Astrocyte (in vitro differentiated cells and primary cell): ENCODE data around the gene FOXP2.

Experiments
- EZH2 ChIP-seq: IDR thresholded peaks from 2 replicates; pipeline ENCODE4 v1.6.1; 2012; ENCODE audit warnings: mild to moderate bottlenecking, low read length, inconsistent platforms; ENCODE audit not compliant: insufficient read depth
- TF ChIP-seq, protein P1 (sequence below): IDR thresholded peaks from 2 replicates; pipeline ENCODE4 v1.5.1; 2011; ENCODE audit warnings: low read depth, mild to moderate bottlenecking, inconsistent platforms, low read length, moderate library complexity; ENCODE audit not compliant: insufficient read depth

DNA sequence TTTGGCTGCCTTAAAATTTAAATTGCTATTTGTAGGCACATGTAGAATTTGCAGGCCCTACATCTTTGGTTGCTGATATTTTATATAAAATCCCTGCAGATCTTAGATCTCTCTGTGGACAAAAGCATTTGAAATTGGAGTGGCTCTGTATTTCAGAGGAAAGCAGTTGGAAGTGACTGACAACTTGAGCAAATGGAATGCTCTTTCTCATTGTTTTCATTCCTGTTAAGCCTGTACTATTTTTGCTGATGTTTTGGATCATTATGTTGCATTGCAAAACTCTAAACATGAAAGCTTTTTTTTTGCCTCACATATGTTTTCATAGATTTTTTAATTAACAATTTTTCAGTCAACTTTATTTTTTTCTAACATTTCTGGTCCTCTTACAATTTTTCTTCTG, 256.1 kb downstream of the FOXP2 start:
- TF ChIP-seq, protein P1, sequence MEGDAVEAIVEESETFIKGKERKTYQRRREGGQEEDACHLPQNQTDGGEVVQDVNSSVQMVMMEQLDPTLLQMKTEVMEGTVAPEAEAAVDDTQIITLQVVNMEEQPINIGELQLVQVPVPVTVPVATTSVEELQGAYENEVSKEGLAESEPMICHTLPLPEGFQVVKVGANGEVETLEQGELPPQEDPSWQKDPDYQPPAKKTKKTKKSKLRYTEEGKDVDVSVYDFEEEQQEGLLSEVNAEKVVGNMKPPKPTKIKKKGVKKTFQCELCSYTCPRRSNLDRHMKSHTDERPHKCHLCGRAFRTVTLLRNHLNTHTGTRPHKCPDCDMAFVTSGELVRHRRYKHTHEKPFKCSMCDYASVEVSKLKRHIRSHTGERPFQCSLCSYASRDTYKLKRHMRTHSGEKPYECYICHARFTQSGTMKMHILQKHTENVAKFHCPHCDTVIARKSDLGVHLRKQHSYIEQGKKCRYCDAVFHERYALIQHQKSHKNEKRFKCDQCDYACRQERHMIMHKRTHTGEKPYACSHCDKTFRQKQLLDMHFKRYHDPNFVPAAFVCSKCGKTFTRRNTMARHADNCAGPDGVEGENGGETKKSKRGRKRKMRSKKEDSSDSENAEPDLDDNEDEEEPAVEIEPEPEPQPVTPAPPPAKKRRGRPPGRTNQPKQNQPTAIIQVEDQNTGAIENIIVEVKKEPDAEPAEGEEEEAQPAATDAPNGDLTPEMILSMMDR, result no peak
- TF ChIP-seq EZH2, result no peak
